HEK293 (cell line): ENCODE results near the gene CLIC4.

Experiments
- CTCF ChIA-PET: fragments of 350-600 bp; formaldehyde crosslinking; extraction: SDS; loops from one replicate; lab custom pipeline; 2021; ENCODE audit warnings: antibody characterized with exemption; lab: Yijun Ruan, JAX
- POLR2A ChIA-PET: fragments of 300-600 bp; formaldehyde crosslinking; extraction: SDS; loops from one replicate; lab custom pipeline; 2020; ENCODE audit warnings: antibody characterized with exemption, inconsistent platforms; lab: Yijun Ruan, JAX
- H3K27ac ChIP-seq: fragments of 200-500 bp; sonication (Bioruptor generic); 2 replicates; pipeline ENCODE4 v1.5.1; 2014; ENCODE audit warnings: low read depth, low read length, control low read depth, inconsistent platforms; ENCODE audit errors: extremely low read depth
- H3K36me3 ChIP-seq, 2 experiments: fragments of 200-500 bp in 1 of 2; sonication (Bioruptor generic) in 1 of 2; 1 replicate in 1 of 2; 2 replicates in 1 of 2; pipeline ENCODE4 v1.5.1; 2014 to 2017; ENCODE audit warnings: inconsistent platforms in 2 of 2, low read length in 2 of 2; ENCODE audit not compliant: control insufficient read depth in 2 of 2, insufficient read depth in 1 of 2
- H3K4me1 ChIP-seq: fragments of 200-500 bp; sonication (Bioruptor generic); 2 replicates; pipeline ENCODE4 v1.5.1; 2014; ENCODE audit warnings: mild to moderate bottlenecking, low read length, inconsistent platforms; ENCODE audit not compliant: control insufficient read depth, insufficient read depth
- H3K4me3 ChIP-seq: 2 replicates; pipeline ENCODE4 v1.5.1; 2011; ENCODE audit warnings: low read depth, mild to moderate bottlenecking, control low read depth, low read length, moderate library complexity
- H3K9me3 ChIP-seq: fragments of 200-500 bp; sonication (Bioruptor generic); 2 replicates; pipeline ENCODE4 v1.5.1; 2014; ENCODE audit warnings: low read depth, low read length, inconsistent platforms; ENCODE audit not compliant: control insufficient read depth, insufficient read depth
- BCL11A ChIP-seq: fragments of 450-650 bp; formaldehyde crosslinking; IDR thresholded peaks from 2 replicates; pipeline ENCODE4 v1.5.1; 2016; ENCODE audit warnings: low read depth, missing biosample characterization, missing genetic modification characterization
- EGR2 ChIP-seq: fragments of 450-650 bp; formaldehyde crosslinking; IDR thresholded peaks from 2 replicates; pipeline ENCODE4 v1.5.1; 2016; ENCODE audit warnings: low read depth, missing biosample characterization, missing genetic modification characterization
- PRDM1 ChIP-seq: fragments of 450-650 bp; formaldehyde crosslinking; IDR thresholded peaks from 2 replicates; pipeline ENCODE4; 2016; ENCODE audit warnings: missing biosample characterization, missing genetic modification characterization
- PRDM4 ChIP-seq: fragments of 450-650 bp; formaldehyde crosslinking; IDR thresholded peaks from 2 replicates; pipeline ENCODE4 v1.5.1; 2017; ENCODE audit warnings: missing biosample characterization, missing genetic modification characterization
- TRIM28 ChIP-seq: IDR thresholded peaks from 2 replicates; pipeline ENCODE4 v1.6.1; 2011; ENCODE audit warnings: low read length, control low read depth, borderline replicate concordance
- ZFHX2 ChIP-seq: fragments of 450-650 bp; formaldehyde crosslinking; conservative IDR thresholded peaks from 2 replicates; pipeline ENCODE4 v1.5.1; 2016; ENCODE audit warnings: missing biosample characterization, missing genetic modification characterization
- ZNF114 ChIP-seq: fragments of 450-650 bp; formaldehyde crosslinking; IDR thresholded peaks from 2 replicates; pipeline ENCODE4 v1.5.0; 2017; ENCODE audit warnings: missing biosample characterization, missing genetic modification characterization
- ZNF133 ChIP-seq: fragments of 450-650 bp; formaldehyde crosslinking; IDR thresholded peaks from 2 replicates; pipeline ENCODE4 v1.5.1; 2016; ENCODE audit warnings: missing biosample characterization, missing genetic modification characterization
- ZNF16 ChIP-seq: fragments of 450-650 bp; formaldehyde crosslinking; IDR thresholded peaks from 2 replicates; pipeline ENCODE4 v1.5.1; 2016; ENCODE audit warnings: low read depth, missing biosample characterization, missing genetic modification characterization
- ZNF184 ChIP-seq: fragments of 450-650 bp; IDR thresholded peaks from 2 replicates; pipeline ENCODE4 v1.5.1; 2018; ENCODE audit warnings: missing biosample characterization, mild to moderate bottlenecking, missing genetic modification characterization
- ZNF248 ChIP-seq: fragments of 450-650 bp; formaldehyde crosslinking; IDR thresholded peaks from 2 replicates; pipeline ENCODE4 v1.5.1; 2017; ENCODE audit warnings: missing biosample characterization, missing genetic modification characterization
- ZNF311 ChIP-seq: fragments of 450-650 bp; formaldehyde crosslinking; IDR thresholded peaks from 2 replicates; pipeline ENCODE4 v1.5.1; 2017; ENCODE audit warnings: missing biosample characterization, missing genetic modification characterization, borderline replicate concordance
- ZNF416 ChIP-seq: fragments of 450-650 bp; formaldehyde crosslinking; IDR thresholded peaks from 2 replicates; pipeline ENCODE4 v1.5.1; 2016; ENCODE audit warnings: missing biosample characterization, missing genetic modification characterization
- ZNF449 ChIP-seq: fragments of 450-650 bp; formaldehyde crosslinking; IDR thresholded peaks from 2 replicates; pipeline ENCODE4 v1.5.1; 2017; ENCODE audit warnings: missing biosample characterization, mild to moderate bottlenecking, missing genetic modification characterization, moderate library complexity
- ZNF488 ChIP-seq: fragments of 450-650 bp; formaldehyde crosslinking; IDR thresholded peaks from 2 replicates; pipeline ENCODE4 v1.5.1; 2016; ENCODE audit warnings: missing biosample characterization, missing genetic modification characterization
- ZNF544 ChIP-seq: fragments of 450-650 bp; formaldehyde crosslinking; IDR thresholded peaks from 2 replicates; pipeline ENCODE4 v1.5.0; 2017; ENCODE audit warnings: missing biosample characterization, missing genetic modification characterization
- ZNF560 ChIP-seq: fragments of 450-650 bp; formaldehyde crosslinking; IDR thresholded peaks from 2 replicates; pipeline ENCODE4 v1.5.1; 2017; ENCODE audit warnings: missing biosample characterization, missing genetic modification characterization, borderline replicate concordance
- ZNF561 ChIP-seq: fragments of 450-650 bp; IDR thresholded peaks from 2 replicates; pipeline ENCODE4 v1.5.1; 2018; ENCODE audit warnings: missing biosample characterization, missing genetic modification characterization, borderline replicate concordance
- ZNF623 ChIP-seq: fragments of 450-650 bp; formaldehyde crosslinking; IDR thresholded peaks from 2 replicates; pipeline ENCODE4 v1.5.1; 2016; ENCODE audit warnings: missing biosample characterization, missing genetic modification characterization
- ZNF629 ChIP-seq: fragments of 450-650 bp; formaldehyde crosslinking; IDR thresholded peaks from 2 replicates; pipeline ENCODE4 v1.5.1; 2017; ENCODE audit warnings: missing biosample characterization, missing genetic modification characterization
- ZSCAN16 ChIP-seq: fragments of 450-650 bp; formaldehyde crosslinking; IDR thresholded peaks from 2 replicates; pipeline ENCODE4 v1.5.1; 2016; ENCODE audit warnings: missing biosample characterization, missing genetic modification characterization
- ZSCAN23 ChIP-seq: fragments of 450-650 bp; formaldehyde crosslinking; IDR thresholded peaks from 2 replicates; pipeline ENCODE4 v1.5.1; 2016; ENCODE audit warnings: missing biosample characterization, missing genetic modification characterization
- ZXDB ChIP-seq: fragments of 450-650 bp; formaldehyde crosslinking; IDR thresholded peaks from 2 replicates; pipeline ENCODE4 v1.5.1; 2016; ENCODE audit warnings: missing biosample characterization, missing genetic modification characterization
- TF ChIP-seq, protein P1 (sequence below): IDR thresholded peaks from 2 replicates; pipeline ENCODE4 v1.6.1; 2011; ENCODE audit warnings: mild to moderate bottlenecking, low read depth, low read length, borderline replicate concordance
- TF ChIP-seq, protein P2 (sequence below): fragments of 450-650 bp; formaldehyde crosslinking; IDR thresholded peaks from 2 replicates; pipeline ENCODE4 v1.5.0; 2017; ENCODE audit warnings: missing biosample characterization, missing genetic modification characterization, borderline replicate concordance

Gene CLIC4

DNA sequence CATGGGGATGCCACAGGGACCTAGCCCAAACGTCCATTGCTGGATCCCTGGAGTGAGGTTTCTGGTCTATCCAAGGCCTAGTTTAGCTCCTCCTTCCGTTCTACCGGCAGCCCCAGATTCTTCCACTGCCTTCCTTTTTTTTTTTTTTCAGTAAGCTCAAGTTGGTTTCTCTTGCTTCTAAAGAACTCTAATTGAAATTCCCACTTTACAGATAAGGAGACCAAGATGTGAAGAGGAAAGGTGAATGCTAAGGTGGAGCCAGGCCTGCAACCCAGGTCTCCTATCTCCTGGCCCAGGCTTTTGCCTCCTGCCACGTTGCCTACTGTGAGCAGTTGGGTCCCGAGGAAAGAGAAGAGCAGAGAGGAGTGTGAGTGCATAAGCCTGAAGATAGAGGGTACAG is 31.5 kb upstream of the CLIC4 start:
- POLR2A ChIA-PET: no interaction called here

DNA sequence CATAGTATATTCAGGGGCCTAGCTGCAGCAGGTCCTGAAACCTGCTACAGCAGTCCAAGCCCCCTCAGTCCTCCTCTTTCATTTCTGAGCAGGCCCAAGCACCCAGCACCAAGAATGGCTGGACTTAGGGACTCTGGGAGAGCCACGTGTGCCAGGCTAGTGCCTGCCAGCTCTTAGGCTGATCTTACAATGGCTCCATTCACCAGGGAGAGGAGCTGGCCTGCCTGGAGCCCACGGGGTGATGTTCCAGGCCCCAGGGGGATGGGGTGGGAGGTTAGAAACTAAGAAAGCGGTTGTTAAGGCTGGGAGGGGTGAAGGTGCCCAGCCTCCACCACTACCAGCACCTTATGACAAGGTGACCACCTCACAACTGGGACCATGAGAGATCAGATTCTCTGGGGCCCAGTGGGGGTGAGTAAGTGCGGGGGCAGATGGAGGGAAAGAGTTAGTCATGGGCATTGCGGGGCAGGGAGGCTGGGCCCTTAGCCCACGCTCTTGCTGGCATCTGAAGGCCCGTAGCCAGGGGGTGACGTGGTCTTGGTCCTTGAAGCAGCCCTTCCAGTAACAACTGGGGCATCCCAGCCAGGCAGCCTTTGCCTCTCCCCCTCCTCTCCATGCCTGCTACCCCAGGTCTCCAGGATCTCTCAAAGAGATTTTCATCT is 30.3 kb upstream of the CLIC4 start:
- TF ChIP-seq ZNF16 (tag by site-specific recombination): no peak
- no peak for TF ChIP-seq ZNF560 (tag by site-specific recombination)
- no peak for TF ChIP-seq ZNF248
- peak; percentile 73; the same call in 1 of the 2 replicates for TF ChIP-seq EGR2 (tag by site-specific recombination)
- TF ChIP-seq ZNF544 (tag by site-specific recombination): no peak
- TF ChIP-seq ZNF449 (tag by site-specific recombination): no peak
- peak; percentile 81 for TF ChIP-seq ZFHX2 (tag by site-specific recombination)
- TF ChIP-seq, all 188 proteins: peak for 2
- Histone ChIP-seq H3K9me3 (no peaks in the 10 kb centered on the region), H3K4me3 (no peak overlapping the region), H3K27ac (no peak overlapping the region), H3K4me1 (no peaks in the 10 kb centered on the region), H3K36me3 (no peaks in the 10 kb centered on the region)
- CTCF ChIA-PET: interaction anchor here (1.3 kb wide), 1 partner anchor 115 kb away, joined by 4 read pairs; no protein-coding TSS in a partner anchor
- POLR2A ChIA-PET: no interaction called here

More for the DNA sequence above, 31.5 kb upstream of the CLIC4 start:
- H3K4me1 ChIP-seq: no peaks in the 10 kb centered on the region
- no peaks in the 10 kb centered on the region for H3K9me3 ChIP-seq
- CTCF ChIA-PET: interaction anchor here (0.6 to 1.3 kb wide), 2 partner anchors 114 to 117 kb away, joined by 3 to 4 read pairs; no protein-coding TSS in a partner anchor
- TF ChIP-seq ZNF114 (tag by site-specific recombination) (no peak), ZXDB (tag by site-specific recombination) (no peak), ZNF311 (no peak), ZNF623 (tag by site-specific recombination) (no peak), PRDM1 (tag by site-specific recombination) (no peak), BCL11A (tag by site-specific recombination) (no peak), ZNF416 (tag by site-specific recombination) (no peak)
- TF ChIP-seq, protein P1, sequence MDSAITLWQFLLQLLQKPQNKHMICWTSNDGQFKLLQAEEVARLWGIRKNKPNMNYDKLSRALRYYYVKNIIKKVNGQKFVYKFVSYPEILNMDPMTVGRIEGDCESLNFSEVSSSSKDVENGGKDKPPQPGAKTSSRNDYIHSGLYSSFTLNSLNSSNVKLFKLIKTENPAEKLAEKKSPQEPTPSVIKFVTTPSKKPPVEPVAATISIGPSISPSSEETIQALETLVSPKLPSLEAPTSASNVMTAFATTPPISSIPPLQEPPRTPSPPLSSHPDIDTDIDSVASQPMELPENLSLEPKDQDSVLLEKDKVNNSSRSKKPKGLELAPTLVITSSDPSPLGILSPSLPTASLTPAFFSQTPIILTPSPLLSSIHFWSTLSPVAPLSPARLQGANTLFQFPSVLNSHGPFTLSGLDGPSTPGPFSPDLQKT: no peak
- H3K4me3 ChIP-seq: no peak overlapping the region
- H3K27ac ChIP-seq: no peak overlapping the region
- no peaks in the 10 kb centered on the region for H3K36me3 ChIP-seq

DNA sequence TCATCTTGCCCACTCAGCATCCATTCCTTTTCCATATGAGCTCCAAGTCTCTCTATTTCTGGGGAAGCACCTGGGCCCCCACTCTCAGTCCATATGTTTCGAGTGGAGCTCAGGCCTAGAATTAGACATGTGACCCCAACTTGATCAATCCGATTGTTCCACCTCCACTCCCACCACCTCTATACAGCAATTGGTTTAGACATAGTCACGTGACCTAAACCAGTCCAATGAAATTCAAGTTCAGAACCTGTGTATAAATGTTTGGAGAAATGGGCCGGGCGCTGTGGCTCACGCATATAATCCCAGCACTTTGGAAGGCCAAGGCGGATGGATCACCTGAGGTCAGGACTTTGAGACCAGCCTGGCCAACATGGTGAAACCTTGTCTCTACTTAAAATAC is 29.6 kb upstream of the CLIC4 start:
- Histone ChIP-seq H3K27ac (no peak overlapping the region), H3K4me3 (no peak overlapping the region), H3K4me1 (no peaks in the 10 kb centered on the region), H3K9me3 (no peaks in the 10 kb centered on the region), H3K36me3 (no peaks in the 10 kb centered on the region)
- ChIA-PET POLR2A (no interaction called here), CTCF (no interaction called here)
- no peak for TF ChIP-seq ZSCAN16 (tag by site-specific recombination)
- TF ChIP-seq ZNF133 (tag by site-specific recombination): no peak
- TF ChIP-seq PRDM4: no peak
- no peak for TF ChIP-seq ZNF184 (tag by site-specific recombination)
- TF ChIP-seq TRIM28: no peak
- TF ChIP-seq, protein P2, sequence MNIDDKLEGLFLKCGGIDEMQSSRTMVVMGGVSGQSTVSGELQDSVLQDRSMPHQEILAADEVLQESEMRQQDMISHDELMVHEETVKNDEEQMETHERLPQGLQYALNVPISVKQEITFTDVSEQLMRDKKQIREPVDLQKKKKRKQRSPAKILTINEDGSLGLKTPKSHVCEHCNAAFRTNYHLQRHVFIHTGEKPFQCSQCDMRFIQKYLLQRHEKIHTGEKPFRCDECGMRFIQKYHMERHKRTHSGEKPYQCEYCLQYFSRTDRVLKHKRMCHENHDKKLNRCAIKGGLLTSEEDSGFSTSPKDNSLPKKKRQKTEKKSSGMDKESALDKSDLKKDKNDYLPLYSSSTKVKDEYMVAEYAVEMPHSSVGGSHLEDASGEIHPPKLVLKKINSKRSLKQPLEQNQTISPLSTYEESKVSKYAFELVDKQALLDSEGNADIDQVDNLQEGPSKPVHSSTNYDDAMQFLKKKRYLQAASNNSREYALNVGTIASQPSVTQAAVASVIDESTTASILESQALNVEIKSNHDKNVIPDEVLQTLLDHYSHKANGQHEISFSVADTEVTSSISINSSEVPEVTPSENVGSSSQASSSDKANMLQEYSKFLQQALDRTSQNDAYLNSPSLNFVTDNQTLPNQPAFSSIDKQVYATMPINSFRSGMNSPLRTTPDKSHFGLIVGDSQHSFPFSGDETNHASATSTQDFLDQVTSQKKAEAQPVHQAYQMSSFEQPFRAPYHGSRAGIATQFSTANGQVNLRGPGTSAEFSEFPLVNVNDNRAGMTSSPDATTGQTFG (tag by site-specific recombination): no peak
- TF ChIP-seq ZNF488: no peak
- no peak for TF ChIP-seq ZSCAN23 (tag by site-specific recombination)
- no peak for TF ChIP-seq ZNF629 (tag by site-specific recombination)
- no peak for TF ChIP-seq ZNF561
